GM21367 (cell line): ENCODE measurements around the gene RNF207.

Experiments used
- ATAC-seq: cut with Tn5 transposase; IDR thresholded peaks from one replicate; pipeline ENCODE4 v1.9.1; 2021; ENCODE audit not compliant: unreplicated experiment

Gene RNF207

GRCh38 chr1:6266641-6267040 is 60.7 kb downstream of the RNF207 start:
- ATAC-seq: no peak

GRCh38 chr1:6267686-6268322 is 61.9 kb downstream of the RNF207 start:
- no peak for ATAC-seq

GRCh38 chr1:6268415-6268814 is 62.5 kb downstream of the RNF207 start:
- no peak for ATAC-seq

- no peak for ATAC-seq
These were observed 63.4 kb downstream of the RNF207 start for GRCh38 chr1:6269296-6269695.

- no peak for ATAC-seq
These were observed 63.9 kb downstream of the RNF207 start for GRCh38 chr1:6269720-6270400.

GRCh38 chr1:6270401-6270800 is 64.5 kb downstream of the RNF207 start:
- no peak for ATAC-seq
